A673 (cell line): Measurements from ENCODE around the gene CALHM5.

Source experiments
- EZH2 ChIP-seq: fragments of 200-600 bp; sonication (generic); IDR thresholded peaks from 2 replicates; pipeline ENCODE4 v1.6.1; 2017; ENCODE audit warnings: borderline replicate concordance, low read depth, mild to moderate bottlenecking, mixed read lengths, antibody characterized with exemption, low read length; ENCODE audit not compliant: poor library complexity, severe bottlenecking
- TF ChIP-seq, protein P1 (sequence below): fragments of 300-800, 200-600 bp; sonication (generic); conservative IDR thresholded peaks from 2 replicates; pipeline ENCODE4 v1.5.1; 2017; ENCODE audit warnings: low read depth, mild to moderate bottlenecking, antibody characterized with exemption, low read length, moderate library complexity, mixed read lengths

DNA sequence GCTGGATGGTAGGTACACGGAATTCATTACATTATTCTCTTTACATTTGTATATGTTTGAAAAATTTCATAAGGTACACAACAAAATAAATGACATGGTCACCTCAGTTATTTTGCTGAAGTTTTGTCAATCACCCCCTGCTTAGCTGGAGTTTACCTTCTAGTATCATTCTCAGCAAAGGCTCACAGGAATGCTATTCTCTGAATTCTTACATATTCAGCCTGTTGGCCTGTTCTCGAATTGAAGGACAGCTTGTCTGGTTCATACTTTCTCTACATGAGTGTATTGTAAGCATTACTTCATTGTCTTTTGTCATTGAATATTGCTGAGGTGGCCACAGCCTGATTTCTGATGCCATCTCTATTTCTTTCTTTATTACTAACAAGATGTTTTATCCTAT, 12.8 kb downstream of the CALHM5 start:
- TF ChIP-seq, protein P1, sequence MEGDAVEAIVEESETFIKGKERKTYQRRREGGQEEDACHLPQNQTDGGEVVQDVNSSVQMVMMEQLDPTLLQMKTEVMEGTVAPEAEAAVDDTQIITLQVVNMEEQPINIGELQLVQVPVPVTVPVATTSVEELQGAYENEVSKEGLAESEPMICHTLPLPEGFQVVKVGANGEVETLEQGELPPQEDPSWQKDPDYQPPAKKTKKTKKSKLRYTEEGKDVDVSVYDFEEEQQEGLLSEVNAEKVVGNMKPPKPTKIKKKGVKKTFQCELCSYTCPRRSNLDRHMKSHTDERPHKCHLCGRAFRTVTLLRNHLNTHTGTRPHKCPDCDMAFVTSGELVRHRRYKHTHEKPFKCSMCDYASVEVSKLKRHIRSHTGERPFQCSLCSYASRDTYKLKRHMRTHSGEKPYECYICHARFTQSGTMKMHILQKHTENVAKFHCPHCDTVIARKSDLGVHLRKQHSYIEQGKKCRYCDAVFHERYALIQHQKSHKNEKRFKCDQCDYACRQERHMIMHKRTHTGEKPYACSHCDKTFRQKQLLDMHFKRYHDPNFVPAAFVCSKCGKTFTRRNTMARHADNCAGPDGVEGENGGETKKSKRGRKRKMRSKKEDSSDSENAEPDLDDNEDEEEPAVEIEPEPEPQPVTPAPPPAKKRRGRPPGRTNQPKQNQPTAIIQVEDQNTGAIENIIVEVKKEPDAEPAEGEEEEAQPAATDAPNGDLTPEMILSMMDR, result no peak
- no peak for TF ChIP-seq EZH2
